Activated CD8-positive, alpha-beta memory T cell treated with anti-CD3 and anti-CD28 coated beads for 48 hours (primary cell): ENCODE results near the gene MECP2.
A peak's percentile ranks its signal among the peaks of the same experiment; 100 is the strongest.

ENCODE experiments used
- DNase-seq, 3 experiments: peaks; one replicate each; pipeline ENCODE4 v3.0.0-alpha.2; 2020; ENCODE audit warnings: low read depth in 2 of 3, low spot score in 2 of 3

The MECP2 gene

GRCh38 chrX:154038656-154039055 is 58.9 kb downstream of the MECP2 start:
- no peak for DNase-seq

- no peak for DNase-seq
Measured at GRCh38 chrX:154037754-154038153, 59.8 kb downstream of the MECP2 start.

DNA sequence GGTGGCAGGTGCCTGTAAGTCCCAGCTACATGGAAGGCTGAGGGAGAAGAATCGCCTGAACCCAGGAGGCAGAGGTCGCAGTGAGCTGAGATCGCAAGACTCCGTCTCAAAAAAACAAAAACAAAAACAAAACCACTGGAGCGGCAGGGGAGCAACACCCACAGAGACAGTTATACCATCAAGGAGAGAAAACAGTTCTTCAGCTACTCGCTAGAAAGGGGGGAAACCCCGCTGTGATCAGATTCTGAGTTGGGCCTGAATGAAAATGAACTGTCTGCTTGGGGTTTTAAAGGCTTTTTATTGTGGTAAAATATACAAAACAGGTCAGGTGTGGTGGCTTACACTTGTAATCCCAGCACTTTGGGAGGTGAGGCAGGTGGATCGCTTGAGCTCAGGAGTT is 61.0 kb downstream of the MECP2 start:
- no peak for DNase-seq

GRCh38 chrX:154033848-154034247 is 63.7 kb downstream of the MECP2 start:
- no peak for DNase-seq

DNA sequence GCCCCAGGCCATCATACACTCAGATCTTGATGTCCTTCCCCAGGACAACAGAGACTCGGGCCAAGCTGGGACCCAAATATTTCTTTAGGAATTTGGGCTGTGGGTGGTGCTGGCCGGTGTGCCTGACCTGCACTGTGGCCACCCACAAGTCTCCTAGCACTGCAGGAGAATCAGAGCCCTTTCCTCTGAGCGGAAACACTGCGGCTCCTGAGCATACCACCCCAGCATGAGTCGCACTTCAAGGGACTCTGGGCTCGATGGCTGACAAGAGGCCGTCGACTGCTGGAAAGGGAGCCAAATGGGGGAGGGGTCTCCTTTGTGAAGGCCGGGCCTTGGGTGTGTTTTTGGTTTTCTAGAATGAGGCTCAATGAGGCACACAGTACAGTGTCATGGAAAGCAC is 64.9 kb downstream of the MECP2 start:
- no peak for DNase-seq

DNA sequence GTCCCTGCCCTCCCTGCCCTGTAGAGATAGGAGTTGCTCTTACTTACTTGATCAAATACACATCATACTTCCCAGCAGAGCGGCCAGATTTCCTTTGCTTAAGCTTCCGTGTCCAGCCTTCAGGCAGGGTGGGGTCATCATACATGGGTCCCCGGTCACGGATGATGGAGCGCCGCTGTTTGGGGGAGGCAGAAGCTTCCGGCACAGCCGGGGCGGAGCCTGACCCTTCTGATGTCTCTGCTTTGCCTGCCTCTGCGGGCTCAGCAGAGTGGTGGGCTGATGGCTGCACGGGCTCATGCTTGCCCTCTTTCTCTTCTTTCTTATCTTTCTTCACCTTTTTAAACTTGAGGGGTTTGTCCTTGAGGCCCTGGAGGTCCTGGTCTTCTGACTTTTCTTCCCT is 65.4 kb downstream of the MECP2 start:
- no peak for DNase-seq

DNA sequence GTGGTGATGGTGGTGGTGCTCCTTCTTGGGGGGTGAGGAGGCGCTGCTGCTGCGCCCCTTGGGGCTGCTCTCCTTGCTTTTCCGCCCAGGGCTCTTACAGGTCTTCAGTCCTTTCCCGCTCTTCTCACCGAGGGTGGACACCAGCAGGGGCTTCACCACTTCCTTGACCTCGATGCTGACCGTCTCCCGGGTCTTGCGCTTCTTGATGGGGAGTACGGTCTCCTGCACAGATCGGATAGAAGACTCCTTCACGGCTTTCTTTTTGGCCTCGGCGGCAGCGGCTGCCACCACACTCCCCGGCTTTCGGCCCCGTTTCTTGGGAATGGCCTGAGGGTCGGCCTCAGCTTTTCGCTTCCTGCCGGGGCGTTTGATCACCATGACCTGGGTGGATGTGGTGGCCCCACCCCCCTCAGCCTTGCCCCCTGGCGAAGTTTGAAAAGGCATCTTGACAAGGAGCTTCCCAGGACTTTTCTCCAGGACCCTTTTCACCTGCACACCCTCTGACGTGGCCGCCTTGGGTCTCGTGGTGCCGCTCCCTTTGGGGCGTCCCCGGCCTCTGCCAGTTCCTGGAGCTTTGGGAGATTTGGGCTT is 66.7 kb downstream of the MECP2 start:
- DNase-seq = no peak

GRCh38 chrX:154030266-154030665 is 67.3 kb downstream of the MECP2 start:
- no peak for DNase-seq

GRCh38 chrX:154029439-154029838 is 68.1 kb downstream of the MECP2 start:
- DNase-seq = no peak

DNA sequence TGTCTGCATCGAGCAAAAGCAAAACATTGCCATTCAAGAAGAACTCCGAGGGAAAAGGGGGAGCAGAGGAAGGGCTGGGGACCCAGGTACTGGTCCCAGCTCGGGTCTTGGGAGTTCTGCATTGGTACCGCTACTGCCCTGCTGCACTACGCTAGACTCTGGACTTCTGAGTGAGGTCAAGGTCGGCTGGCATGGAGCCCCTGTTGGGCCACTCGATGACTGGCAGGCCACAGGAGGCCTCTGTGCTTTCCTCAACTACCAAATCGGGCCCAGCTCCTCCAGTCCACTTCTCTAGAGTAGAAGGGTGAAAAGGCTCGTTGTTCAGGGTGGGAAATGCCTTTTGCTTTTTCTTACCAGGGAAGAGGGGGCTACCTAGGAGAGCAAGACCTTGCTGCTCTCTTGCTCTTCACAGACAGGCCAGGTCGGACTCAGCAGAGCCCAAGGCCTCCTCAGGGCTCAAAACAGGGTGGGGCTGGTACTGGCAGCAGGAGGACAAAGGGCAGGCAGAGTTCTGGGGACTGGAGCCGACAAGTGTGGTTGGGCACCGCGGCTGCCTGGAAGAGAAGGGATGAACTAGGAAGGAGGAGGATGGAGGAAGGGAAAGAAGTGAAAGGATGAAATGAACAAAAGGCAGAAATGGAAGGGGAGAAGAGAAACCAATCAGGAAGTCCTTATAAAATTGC is 68.9 kb downstream of the MECP2 start:
- no peak for DNase-seq

DNA sequence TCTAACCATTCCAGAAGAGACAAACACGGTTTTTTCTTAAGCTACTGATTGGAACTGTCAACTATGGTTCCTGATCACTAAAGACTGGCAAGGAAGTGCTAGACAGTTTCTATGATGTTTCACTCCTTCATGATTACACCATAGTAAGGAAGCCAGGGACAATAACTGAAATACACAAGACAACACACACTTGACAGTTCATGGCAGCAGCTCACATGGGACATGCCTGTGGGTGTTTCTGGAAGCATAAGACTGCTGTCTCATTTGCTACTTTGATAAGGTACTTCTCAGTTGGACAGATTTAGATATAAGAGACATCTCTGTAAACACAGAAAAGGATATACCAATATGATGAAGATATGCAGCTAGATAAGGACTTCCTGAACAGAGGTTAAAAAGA is 69.5 kb downstream of the MECP2 start:
- DNase-seq = no peak

DNA sequence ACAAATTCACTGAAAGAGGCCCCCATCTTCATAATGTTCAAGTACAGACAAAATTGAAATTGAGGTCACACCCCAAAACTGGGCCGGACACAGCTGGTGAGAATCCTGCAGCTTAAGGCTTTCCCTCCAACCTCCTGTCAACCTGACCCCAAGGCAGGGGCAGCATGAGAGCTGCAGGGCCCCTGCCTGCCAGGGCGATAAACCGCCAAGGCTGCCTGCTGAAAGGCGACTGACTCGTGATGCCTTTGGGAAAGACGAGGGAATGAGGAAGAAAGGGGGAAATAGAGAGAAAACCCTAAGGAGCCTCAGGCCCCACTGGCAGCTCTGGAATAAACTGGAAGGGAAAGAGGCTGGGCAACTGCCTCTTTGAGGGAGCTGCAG is 70.5 kb downstream of the MECP2 start:
- DNase-seq = no peak

DNA sequence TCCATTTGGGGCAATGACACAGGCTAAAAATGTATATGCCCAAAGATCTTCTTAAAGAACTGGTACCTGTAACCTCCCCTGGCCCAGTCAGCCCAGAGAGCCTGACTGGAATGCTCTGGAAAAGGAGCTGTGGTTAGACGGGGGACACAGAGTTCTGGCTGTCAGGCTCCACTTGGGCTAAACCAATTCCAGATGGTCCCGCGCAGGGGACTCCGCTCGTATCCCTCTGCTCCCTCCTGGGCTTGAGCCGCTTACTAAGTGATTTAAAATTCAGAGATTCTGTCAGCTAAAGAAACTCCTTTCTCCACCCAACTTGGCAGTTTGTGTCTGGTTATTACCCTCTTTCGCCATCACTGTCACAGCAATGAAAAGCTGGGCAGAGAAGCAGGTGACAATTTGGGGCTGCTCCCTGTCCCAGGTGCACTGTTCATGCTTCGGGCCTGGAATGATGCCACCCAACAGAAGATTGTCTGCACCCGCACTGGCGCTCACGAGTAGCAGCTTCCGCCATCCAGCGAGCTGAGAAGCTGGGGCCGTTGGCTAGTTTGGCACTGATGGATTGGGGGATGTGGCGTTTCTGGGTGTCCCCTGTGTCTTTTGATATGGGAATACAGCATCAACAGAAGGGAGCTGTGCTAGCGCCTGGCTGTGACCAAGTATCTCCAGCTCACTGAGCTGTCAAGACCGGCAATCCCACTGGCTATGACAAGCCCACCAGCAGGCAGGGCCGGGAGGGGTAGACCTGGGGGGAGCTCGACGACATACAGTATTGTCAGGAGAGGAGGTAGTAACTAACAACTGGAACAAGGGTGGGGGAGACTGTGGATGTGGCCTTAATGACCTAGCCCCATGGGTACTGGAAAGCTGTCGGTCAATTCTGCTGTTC is 71.1 kb downstream of the MECP2 start:
- DNase-seq = no peak

- no peak for DNase-seq
Measured at GRCh38 chrX:154025230-154025629, 72.3 kb downstream of the MECP2 start.

- no peak for DNase-seq
Measured at GRCh38 chrX:154024271-154024670, 73.2 kb downstream of the MECP2 start.

- no peak for DNase-seq
Measured at GRCh38 chrX:154023276-154024000, 74.1 kb downstream of the MECP2 start.

DNA sequence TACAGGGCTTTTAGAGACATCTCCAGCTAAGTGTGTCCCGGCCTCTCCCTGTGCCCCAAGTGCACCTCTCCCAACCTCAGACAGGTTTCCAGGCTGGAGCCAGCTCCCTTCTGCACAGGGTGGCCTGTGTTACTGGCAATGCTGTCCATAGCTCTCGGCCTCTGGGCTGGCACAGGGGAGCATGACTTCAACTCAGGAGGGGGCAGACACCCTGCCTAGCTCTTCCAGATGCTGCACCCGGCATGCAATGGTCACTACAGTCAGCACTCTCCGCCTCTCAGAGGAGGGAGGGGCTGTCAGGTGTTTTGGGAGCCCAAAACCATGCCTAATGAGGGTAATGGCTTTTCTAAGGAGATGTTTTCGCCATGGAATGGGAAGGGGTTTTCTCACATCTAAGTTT is 75.4 kb downstream of the MECP2 start:
- no peak for DNase-seq

GRCh38 chrX:154021131-154021611 is 76.3 kb downstream of the MECP2 start:
- DNase-seq = no peak

GRCh38 chrX:154020536-154021115 is 76.9 kb downstream of the MECP2 start:
- DNase-seq = no peak

DNA sequence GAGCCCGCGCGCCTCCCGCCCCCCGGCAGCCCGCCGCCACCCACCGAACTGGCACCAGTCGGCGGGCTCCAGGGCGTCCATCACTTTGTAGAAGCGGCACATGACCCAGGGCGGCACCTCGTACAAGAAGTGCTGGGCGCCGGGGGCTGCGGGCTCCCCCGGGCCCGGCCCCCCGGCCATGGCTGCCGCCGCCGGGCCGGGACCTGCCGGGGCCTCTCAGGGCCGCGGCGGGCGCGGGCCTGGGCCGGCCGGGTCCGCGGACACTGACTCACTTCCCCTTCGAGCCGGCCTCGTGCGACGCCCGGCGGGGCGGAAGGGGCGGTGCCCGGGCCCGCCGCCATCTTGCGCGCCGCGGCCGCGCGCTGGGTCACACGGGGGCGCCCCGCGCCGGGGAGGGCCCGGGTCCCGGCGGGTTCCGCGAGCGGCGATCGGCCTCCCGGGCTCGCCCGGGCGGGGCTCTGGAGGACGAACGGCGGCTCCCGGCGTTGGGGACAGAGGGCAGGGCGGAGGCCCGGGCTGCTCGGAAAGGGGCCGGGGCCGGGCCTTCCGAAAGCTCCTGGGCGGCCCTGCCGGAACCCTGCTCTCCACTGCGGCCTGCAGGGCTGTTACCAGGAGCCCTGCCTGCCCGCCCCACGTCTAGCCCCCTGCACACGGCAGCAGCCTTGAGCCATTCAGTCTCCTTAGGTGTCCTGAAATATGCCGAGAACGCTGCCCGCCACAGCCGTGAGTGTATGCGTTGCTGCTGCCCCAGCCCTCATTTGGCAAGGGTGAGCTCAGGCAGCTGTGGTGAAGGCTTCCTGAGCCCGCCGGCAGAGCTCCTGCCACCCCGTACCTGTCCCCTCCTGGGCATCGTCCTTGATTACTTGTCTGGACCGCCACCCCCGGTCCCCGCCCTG is 77.6 kb downstream of the MECP2 start, which contains the start of gene IRAK1:
Gene IRAK1, minus strand, starts transcription at position 270 of the 896 bp plus-strand sequence. Its CDS starts 90 bp downstream, at position 180.
- DNase-seq = peak in 2 of 3 experiments; percentile 6 to 32
